GM12878 (cell line): ENCODE results near the gene AKT3. TPM values are rescaled to one million over a fixed set of nuclear protein-coding genes. Genes with fewer than 3 reads are reported as not detected.

Experiments
- ATAC-seq: fragments of 200-7000 bp; cut with Tn5 transposase; 3 replicates; pipeline ENCODE4 v1.9.1; 2020; ENCODE audit warnings: mild to moderate bottlenecking, moderate library complexity
- BruUV-seq: library from RNA; stranded (reverse); fragments of 400-500 nt; replicated peaks from 2 replicates; lab custom pipeline; 2021; lab: Mats Ljungman, UMichigan
- CTCF ChIA-PET: fragments of 300-600 bp; sonication (Branson Sonifier 250); formaldehyde crosslinking; extraction: SDS; loops from one replicate; lab custom pipeline; 2021; ENCODE audit warnings: inconsistent platforms; lab: Yijun Ruan, JAX
- POLR2A ChIA-PET: fragments of 350-600 bp; formaldehyde crosslinking; extraction: SDS; loops from one replicate; lab custom pipeline; 2021; ENCODE audit warnings: inconsistent platforms; lab: Charles Lee
- RAD21 ChIA-PET: fragments of 300-600 bp; sonication (Branson Sonifier 250); formaldehyde crosslinking; loops from one replicate; lab custom pipeline; 2023; ENCODE audit warnings: antibody characterized with exemption; ENCODE audit not compliant: unreplicated experiment; lab: Charles Lee
- SMC1A ChIA-PET: fragments of 300-600 bp; sonication (Branson Sonifier 250); formaldehyde crosslinking; loops from one replicate; lab custom pipeline; 2023; ENCODE audit not compliant: unreplicated experiment, uncharacterized antibody; lab: Charles Lee
- DNase-seq: peaks from one replicate; pipeline ENCODE4 v3.0.0-alpha.2; 2011; ENCODE audit warnings: low read depth, low spot score
- FAIRE-seq: peaks from 3 replicates; lab custom pipeline; 2011; peaks lifted over from hg19 to GRCh38; lab: Jason Lieb, UNC
- H2AFZ ChIP-seq: 2 replicates; pipeline ENCODE4 v1.6.0; 2011; ENCODE audit warnings: low read depth, low read length, control low read depth; ENCODE audit not compliant: control insufficient read depth
- H3K27ac ChIP-seq: 2 replicates; pipeline ENCODE4 v1.5.1; 2011; ENCODE audit warnings: control low read depth; ENCODE audit not compliant: control insufficient read depth, insufficient read depth
- H3K27me3 ChIP-seq, 2 experiments: replicated peaks in 1 of 2; 2 replicates each; pipeline versions ENCODE4 v1.6.0 to v1.6.1; 2011; ENCODE audit warnings: low read length in 1 of 2; ENCODE audit not compliant: control insufficient read depth in 2 of 2, insufficient read depth in 2 of 2
- H3K36me3 ChIP-seq, 2 experiments: 2 replicates each; pipeline ENCODE4 v1.5.1; 2011; ENCODE audit warnings: low read length in 1 of 2; ENCODE audit not compliant: control insufficient read depth in 2 of 2, insufficient read depth in 2 of 2
- H3K4me1 ChIP-seq: 2 replicates; pipeline ENCODE4 v1.6.1; 2011; ENCODE audit warnings: mild to moderate bottlenecking, low read length, moderate library complexity, mixed read lengths; ENCODE audit not compliant: control insufficient read depth, insufficient read depth
- H3K4me2 ChIP-seq: 2 replicates; pipeline ENCODE4 v1.6.0; 2011; ENCODE audit warnings: control low read depth; ENCODE audit not compliant: control insufficient read depth, insufficient read depth
- H3K4me3 ChIP-seq: fragments of 200-600 bp; sonication (generic); 2 replicates; pipeline ENCODE4 v1.5.1; 2016
- H3K79me2 ChIP-seq: 2 replicates; pipeline ENCODE4 v1.6.0; 2011; ENCODE audit warnings: low read length; ENCODE audit not compliant: control insufficient read depth, insufficient read depth
- H3K9ac ChIP-seq: 2 replicates; pipeline ENCODE4 v1.8.0; 2011; ENCODE audit warnings: low read length, control low read depth, mixed read lengths; ENCODE audit not compliant: control insufficient read depth, insufficient read depth
- H3K9me3 ChIP-seq: replicated peaks from 3 replicates; pipeline ENCODE4 v1.5.1; 2011; ENCODE audit warnings: mild to moderate bottlenecking, low read length; ENCODE audit not compliant: control insufficient read depth, insufficient read depth
- H4K20me1 ChIP-seq: 2 replicates; pipeline ENCODE4 v1.6.0; 2011; ENCODE audit not compliant: control insufficient read depth, insufficient read depth
- BRCA1 ChIP-seq: IDR thresholded peaks from 2 replicates; pipeline ENCODE4 v1.6.1; 2011; ENCODE audit warnings: low read depth, low read length, improper control_type of control experiment
- EP300 ChIP-seq, 2 experiments: fragments of 150-350 bp in 1 of 2; IDR thresholded peaks; 2 replicates each; pipeline ENCODE4 v1.6.1; 2011 to 2012; ENCODE audit warnings: low read depth in 2 of 2, low read length in 2 of 2, borderline replicate concordance in 1 of 2, improper control_type of control experiment in 1 of 2, inconsistent platforms in 1 of 2; ENCODE audit not compliant: control insufficient read depth in 1 of 2
- ESRRA ChIP-seq: IDR thresholded peaks from 2 replicates; pipeline ENCODE4 v1.6.1; 2012; ENCODE audit warnings: mild to moderate bottlenecking, low read length, improper control_type of control experiment
- FOS ChIP-seq: IDR thresholded peaks from 3 replicates; pipeline ENCODE4 v1.6.1; 2011; ENCODE audit warnings: borderline replicate concordance; ENCODE audit not compliant: insufficient read length; ENCODE audit errors: extremely low read depth
- FOXM1 ChIP-seq: IDR thresholded peaks from 2 replicates; pipeline ENCODE4 v1.6.1; 2012; ENCODE audit warnings: low read depth, mild to moderate bottlenecking, inconsistent platforms, low read length, moderate library complexity
- IRF4 ChIP-seq: IDR thresholded peaks from 2 replicates; pipeline ENCODE4 v1.6.1; 2011; ENCODE audit warnings: low read depth, low read length
- KAT2A ChIP-seq: conservative IDR thresholded peaks from 2 replicates; pipeline ENCODE4 v1.6.1; 2011; ENCODE audit warnings: low read depth, low read length; ENCODE audit not compliant: control insufficient read depth
- NBN ChIP-seq: fragments of 450-650 bp; IDR thresholded peaks from 2 replicates; pipeline ENCODE4 v1.6.1; 2016
- NRF1 ChIP-seq: conservative IDR thresholded peaks from 2 replicates; pipeline ENCODE4 v1.6.1; 2011; ENCODE audit warnings: mild to moderate bottlenecking, low read depth, low read length, improper control_type of control experiment
- RBBP5 ChIP-seq: fragments of 200-600 bp; sonication (generic); conservative IDR thresholded peaks from 2 replicates; pipeline ENCODE4 v1.6.1; 2016
- SREBF2 ChIP-seq: IDR thresholded peaks from 2 replicates; pipeline ENCODE4 v1.6.1; 2012; ENCODE audit warnings: mild to moderate bottlenecking, low read length
- TAF1 ChIP-seq: IDR thresholded peaks from 2 replicates; pipeline ENCODE4 v1.6.1; 2011; ENCODE audit warnings: mild to moderate bottlenecking, low read depth, low read length, borderline replicate concordance
- TARDBP ChIP-seq: IDR thresholded peaks from 2 replicates; pipeline ENCODE4 v1.6.1; 2016; ENCODE audit warnings: borderline replicate concordance
- TCF12 ChIP-seq: IDR thresholded peaks from 2 replicates; pipeline ENCODE4 v1.6.1; 2011; ENCODE audit warnings: low read depth, mild to moderate bottlenecking, low read length
- ZNF384 ChIP-seq: IDR thresholded peaks from 2 replicates; pipeline ENCODE4 v1.6.1; 2012; ENCODE audit warnings: low read depth, mild to moderate bottlenecking, low read length, improper control_type of control experiment, borderline replicate concordance
- WGBS: methylation state at CpG from one replicate; pipeline ENCODE4 v1.1.6; 2016; ENCODE audit warnings: low lambda C conversion rate; ENCODE audit not compliant: insufficient replicate concordance, insufficient coverage; ENCODE audit errors: missing lambda C conversion rate; 5-methylcytosine and 5-hydroxymethylcytosine counted together
- in situ Hi-C: fragments of 300-500 bp; cut with MboI; formaldehyde crosslinking; loops from 9 replicates; pipeline ENCODE4 v1.14.3; 2018; ENCODE audit warnings: mixed read lengths
- intact Hi-C: fragments of 100-400 bp; cut with micrococcal nuclease; formaldehyde crosslinking; loops from one replicate; pipeline ENCODE4 v1.14.2; 2022; ENCODE audit not compliant: unreplicated experiment
- polyA plus RNA-seq, 11 experiments: library from polyadenylated mRNA; depleted of rRNA in 4 of 11; unstranded in 6 of 11; stranded (reverse) in 5 of 11; fragments of >200 nt; fragmentation: Nextera tagmentation in 4 of 11; fragmentation: Illumina TruSeq in 1 of 11; extraction: Ambion mirVana in 4 of 11; extraction: Trizol in 1 of 11; gene quantifications; 1 replicate in 1 of 11; 2 replicates in 10 of 11; pipeline versions ENCODE4 v1.2.1 to v1.2.3, GENCODE V29; 2011 to 2016; ENCODE audit warnings: inconsistent platforms in 2 of 11, missing spikeins in 2 of 11, low read depth in 1 of 11
- total RNA-seq, 4 experiments: library from RNA; depleted of rRNA in 3 of 4; stranded (reverse); fragments of >200 nt in 3 of 4; fragmentation: Illumina TruSeq in 1 of 4; extraction: Trizol in 1 of 4; gene quantifications; 2 replicates each; pipeline versions ENCODE4 v1.2.1 to v1.2.3, GENCODE V29; 2013 to 2021
- TF ChIP-seq, protein P1 (sequence below), 3 experiments: IDR thresholded peaks in 2 of 3; conservative IDR thresholded peaks in 1 of 3; 2 replicates each; pipeline ENCODE4 v1.5.1; 2011; ENCODE audit warnings: low read depth in 3 of 3, low read length in 3 of 3, mild to moderate bottlenecking in 3 of 3, control low read depth in 2 of 3, moderate library complexity in 2 of 3, inconsistent platforms in 1 of 3, mixed read lengths in 1 of 3; ENCODE audit not compliant: control insufficient read depth in 2 of 3, insufficient read depth in 1 of 3; ENCODE audit errors: extremely low read depth in 1 of 3
- TF ChIP-seq, protein P2 (sequence below): fragments of 450-650 bp; formaldehyde crosslinking; IDR thresholded peaks from 2 replicates; pipeline ENCODE4 v1.5.0; 2022; ENCODE audit warnings: mild to moderate bottlenecking, missing genetic modification characterization
- TF ChIP-seq, protein P3 (sequence below): IDR thresholded peaks from 2 replicates; pipeline ENCODE4 v1.6.1; 2011; ENCODE audit warnings: borderline replicate concordance, low read depth, mild to moderate bottlenecking, moderate library complexity, mixed read lengths, low read length; ENCODE audit not compliant: insufficient read depth; ENCODE audit errors: extremely low read length

AKT3 gene
- total and polyA plus RNA-seq, 10 of the 15 experiments (the other 5 are each of a cell fraction or from before 2014, with no cell fraction given) = 0.03 to 0.56 (median 0.19) TPM

DNA sequence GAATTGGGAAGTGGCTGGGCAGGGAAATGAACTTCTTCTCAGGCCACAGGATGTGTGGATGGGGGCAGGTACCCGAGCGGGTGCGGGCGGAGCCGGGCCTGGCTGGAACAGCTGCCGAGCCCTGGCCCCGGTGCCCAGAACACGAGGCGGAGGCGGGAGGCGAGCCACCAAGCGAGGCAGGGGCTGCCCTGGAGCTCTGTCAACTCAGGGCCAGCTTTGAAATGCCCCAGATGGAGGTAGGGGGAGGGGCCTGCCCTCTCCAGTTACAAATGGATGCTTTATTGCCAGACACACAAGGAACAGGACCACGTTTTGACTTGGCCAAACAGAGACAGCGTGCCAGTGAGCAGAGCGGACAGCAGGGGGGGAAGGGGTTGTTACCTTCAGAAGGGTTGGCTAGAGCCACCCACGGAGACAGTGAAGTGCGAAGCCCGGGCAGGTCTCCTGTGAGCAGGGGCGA is 353.8 kb downstream of the AKT3 start:
- H3K27ac ChIP-seq = no peak overlapping the region
- ChIA-PET RAD21 (no interaction called here), CTCF (no interaction called here), POLR2A (no interaction called here), SMC1A (no interaction called here)
- FAIRE-seq (no peak), ATAC-seq (no peak), DNase-seq (no peak)
- no peak for TF ChIP-seq ZNF384
- TF ChIP-seq, protein P1, sequence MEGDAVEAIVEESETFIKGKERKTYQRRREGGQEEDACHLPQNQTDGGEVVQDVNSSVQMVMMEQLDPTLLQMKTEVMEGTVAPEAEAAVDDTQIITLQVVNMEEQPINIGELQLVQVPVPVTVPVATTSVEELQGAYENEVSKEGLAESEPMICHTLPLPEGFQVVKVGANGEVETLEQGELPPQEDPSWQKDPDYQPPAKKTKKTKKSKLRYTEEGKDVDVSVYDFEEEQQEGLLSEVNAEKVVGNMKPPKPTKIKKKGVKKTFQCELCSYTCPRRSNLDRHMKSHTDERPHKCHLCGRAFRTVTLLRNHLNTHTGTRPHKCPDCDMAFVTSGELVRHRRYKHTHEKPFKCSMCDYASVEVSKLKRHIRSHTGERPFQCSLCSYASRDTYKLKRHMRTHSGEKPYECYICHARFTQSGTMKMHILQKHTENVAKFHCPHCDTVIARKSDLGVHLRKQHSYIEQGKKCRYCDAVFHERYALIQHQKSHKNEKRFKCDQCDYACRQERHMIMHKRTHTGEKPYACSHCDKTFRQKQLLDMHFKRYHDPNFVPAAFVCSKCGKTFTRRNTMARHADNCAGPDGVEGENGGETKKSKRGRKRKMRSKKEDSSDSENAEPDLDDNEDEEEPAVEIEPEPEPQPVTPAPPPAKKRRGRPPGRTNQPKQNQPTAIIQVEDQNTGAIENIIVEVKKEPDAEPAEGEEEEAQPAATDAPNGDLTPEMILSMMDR (IDR thresholded peaks at IDR 0.05 in 2 of 3, conservative IDR thresholded peaks at IDR 0.05 in 1 of 3; ENCODE audit: control insufficient read depth in 2 of 3, extremely low read depth in 1 of 3, insufficient read depth in 1 of 3, low read depth in 3 of 3, low read length in 3 of 3) = no peak
- TF ChIP-seq TAF1 = no peak
- no peak for TF ChIP-seq EP300 (IDR thresholded peaks at IDR 0.05; ENCODE audit: borderline replicate concordance in 1 of 2, control insufficient read depth in 1 of 2, low read depth in 2 of 2, low read length in 2 of 2)
- TF ChIP-seq KAT2A = no peak
- no peak for TF ChIP-seq NBN
- TF ChIP-seq FOS = no peak
- TF ChIP-seq, protein P2, sequence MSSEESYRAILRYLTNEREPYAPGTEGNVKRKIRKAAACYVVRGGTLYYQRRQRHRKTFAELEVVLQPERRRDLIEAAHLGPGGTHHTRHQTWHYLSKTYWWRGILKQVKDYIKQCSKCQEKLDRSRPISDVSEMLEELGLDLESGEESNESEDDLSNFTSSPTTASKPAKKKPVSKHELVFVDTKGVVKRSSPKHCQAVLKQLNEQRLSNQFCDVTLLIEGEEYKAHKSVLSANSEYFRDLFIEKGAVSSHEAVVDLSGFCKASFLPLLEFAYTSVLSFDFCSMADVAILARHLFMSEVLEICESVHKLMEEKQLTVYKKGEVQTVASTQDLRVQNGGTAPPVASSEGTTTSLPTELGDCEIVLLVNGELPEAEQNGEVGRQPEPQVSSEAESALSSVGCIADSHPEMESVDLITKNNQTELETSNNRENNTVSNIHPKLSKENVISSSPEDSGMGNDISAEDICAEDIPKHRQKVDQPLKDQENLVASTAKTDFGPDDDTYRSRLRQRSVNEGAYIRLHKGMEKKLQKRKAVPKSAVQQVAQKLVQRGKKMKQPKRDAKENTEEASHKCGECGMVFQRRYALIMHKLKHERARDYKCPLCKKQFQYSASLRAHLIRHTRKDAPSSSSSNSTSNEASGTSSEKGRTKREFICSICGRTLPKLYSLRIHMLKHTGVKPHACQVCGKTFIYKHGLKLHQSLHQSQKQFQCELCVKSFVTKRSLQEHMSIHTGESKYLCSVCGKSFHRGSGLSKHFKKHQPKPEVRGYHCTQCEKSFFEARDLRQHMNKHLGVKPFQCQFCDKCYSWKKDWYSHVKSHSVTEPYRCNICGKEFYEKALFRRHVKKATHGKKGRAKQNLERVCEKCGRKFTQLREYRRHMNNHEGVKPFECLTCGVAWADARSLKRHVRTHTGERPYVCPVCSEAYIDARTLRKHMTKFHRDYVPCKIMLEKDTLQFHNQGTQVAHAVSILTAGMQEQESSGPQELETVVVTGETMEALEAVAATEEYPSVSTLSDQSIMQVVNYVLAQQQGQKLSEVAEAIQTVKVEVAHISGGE (CRISPR knock-in tag) = no peak
- TF ChIP-seq RBBP5 = no peak
- TF ChIP-seq, protein P3, sequence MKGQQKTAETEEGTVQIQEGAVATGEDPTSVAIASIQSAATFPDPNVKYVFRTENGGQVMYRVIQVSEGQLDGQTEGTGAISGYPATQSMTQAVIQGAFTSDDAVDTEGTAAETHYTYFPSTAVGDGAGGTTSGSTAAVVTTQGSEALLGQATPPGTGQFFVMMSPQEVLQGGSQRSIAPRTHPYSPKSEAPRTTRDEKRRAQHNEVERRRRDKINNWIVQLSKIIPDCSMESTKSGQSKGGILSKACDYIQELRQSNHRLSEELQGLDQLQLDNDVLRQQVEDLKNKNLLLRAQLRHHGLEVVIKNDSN = no peak
- TF ChIP-seq SREBF2 = no peak
- no peak for TF ChIP-seq ESRRA
- no peak for TF ChIP-seq BRCA1
- TF ChIP-seq TCF12 = no peak
- no peak for TF ChIP-seq TARDBP
- no peak for TF ChIP-seq FOXM1
- no peak for TF ChIP-seq NRF1
- no peak for TF ChIP-seq IRF4
- 86% methylated on average over 13 of the region's 19 CpGs for WGBS
- H4K20me1 ChIP-seq = no peaks in the 10 kb centered on the region
- no TSS peak for BruUV-seq
- H3K36me3 ChIP-seq = no peaks in the 10 kb centered on the region; a peak in 1 of 4 replicates
- H3K9ac ChIP-seq = no peak overlapping the region
- H3K4me3 ChIP-seq = no peak overlapping the region
- intact Hi-C loops = no loop called here
- H3K4me2 ChIP-seq = no peak overlapping the region
- in situ Hi-C loops = no loop called here
- H2AFZ ChIP-seq = no peak overlapping the region
- H3K9me3 ChIP-seq = no peaks in the 10 kb centered on the region
- no peaks in the 10 kb centered on the region for H3K27me3 ChIP-seq
- H3K4me1 ChIP-seq = no peaks in the 10 kb centered on the region
- H3K79me2 ChIP-seq = no peaks in the 10 kb centered on the region
